ENCODE measurements around the gene CHST15. TPM values are rescaled to one million over a fixed set of nuclear protein-coding genes. Genes with fewer than 3 reads are reported as not detected.

CHST15 gene
- total RNA-seq, 1 donor from 2014 or later = 12.5 TPM

- no peak for DNase-seq (ENCODE audit: low spot score)
Observed at GRCh38 chr10:124029559-124029958, 63.8 kb downstream of the CHST15 start.

GRCh38 chr10:124028700-124029480 lies 64.5 kb downstream of the CHST15 start:
- DNase-seq (ENCODE audit: low spot score) = no peak

- DNase-seq (ENCODE audit: low spot score) = no peak
Observed at GRCh38 chr10:124027651-124028050, 65.7 kb downstream of the CHST15 start.

- no peak for DNase-seq (ENCODE audit: low spot score)
Observed at GRCh38 chr10:124027031-124027611, 66.3 kb downstream of the CHST15 start.

- no peak for DNase-seq (ENCODE audit: low spot score)
Observed at GRCh38 chr10:124026589-124026939, 66.8 kb downstream of the CHST15 start.

- peak; percentile 52 for DNase-seq (ENCODE audit: low spot score)
Observed at GRCh38 chr10:124025660-124026588, 67.5 kb downstream of the CHST15 start.

GRCh38 chr10:124025152-124025551 lies 68.2 kb downstream of the CHST15 start:
- no peak for DNase-seq (ENCODE audit: low spot score)

- no peak for DNase-seq (ENCODE audit: low spot score)
Observed at GRCh38 chr10:124022066-124022465, 71.3 kb downstream of the CHST15 start.

- peak; percentile 43 for DNase-seq (ENCODE audit: low spot score)
Observed at GRCh38 chr10:124020981-124021815, 72.2 kb downstream of the CHST15 start.

- DNase-seq (ENCODE audit: low spot score) = no peak
Observed at GRCh38 chr10:124019886-124020797, 73.3 kb downstream of the CHST15 start.

GRCh38 chr10:124018886-124019525 lies 74.4 kb downstream of the CHST15 start:
- DNase-seq (ENCODE audit: low spot score) = no peak

- DNase-seq (ENCODE audit: low spot score) = no peak
Observed at GRCh38 chr10:124017729-124018128, 75.7 kb downstream of the CHST15 start.

GRCh38 chr10:124016804-124017375 lies 76.5 kb downstream of the CHST15 start:
- DNase-seq (ENCODE audit: low spot score) = no peak

GRCh38 chr10:124015991-124016390 lies 77.4 kb downstream of the CHST15 start:
- no peak for DNase-seq (ENCODE audit: low spot score)

- no peak for DNase-seq (ENCODE audit: low spot score)
Observed at GRCh38 chr10:124014416-124015154, 78.8 kb downstream of the CHST15 start.

- DNase-seq (ENCODE audit: low spot score) = no peak
Observed at GRCh38 chr10:124013916-124014315, 79.5 kb downstream of the CHST15 start.

GRCh38 chr10:124012991-124013390 lies 80.4 kb downstream of the CHST15 start:
- no peak for DNase-seq (ENCODE audit: low spot score)

GRCh38 chr10:124012583-124012982 lies 80.8 kb downstream of the CHST15 start:
- no peak for DNase-seq (ENCODE audit: low spot score)

GRCh38 chr10:124012066-124012465 lies 81.3 kb downstream of the CHST15 start:
- no peak for DNase-seq (ENCODE audit: low spot score)

Measured in umbilical cord (tissue), 2 donors.